HG02885 (cell line): ENCODE measurements around the gene TIMP4.

ENCODE experiments used
- ATAC-seq: cut with Tn5 transposase; IDR thresholded peaks from one replicate; pipeline ENCODE4 v1.9.1; 2021; ENCODE audit warnings: mild to moderate bottlenecking; ENCODE audit not compliant: unreplicated experiment, poor library complexity

TIMP4 gene

GRCh38 chr3:12150112-12150511, 8.6 kb downstream of the TIMP4 start:
- ATAC-seq, result no peak

GRCh38 chr3:12149029-12149428, 9.7 kb downstream of the TIMP4 start:
- ATAC-seq, result no peak

GRCh38 chr3:12148183-12148940, 10.3 kb downstream of the TIMP4 start:
- no peak for ATAC-seq

GRCh38 chr3:12147049-12147780, 11.5 kb downstream of the TIMP4 start:
- no peak for ATAC-seq

GRCh38 chr3:12143949-12144504, 14.7 kb downstream of the TIMP4 start:
- no peak for ATAC-seq

GRCh38 chr3:12142476-12142875, 16.2 kb downstream of the TIMP4 start:
- no peak for ATAC-seq

GRCh38 chr3:12141350-12141749, 17.4 kb downstream of the TIMP4 start:
- peak; percentile 53 for ATAC-seq

GRCh38 chr3:12139111-12139511, 19.6 kb downstream of the TIMP4 start:
- ATAC-seq, result no peak

- peak; percentile 51 for ATAC-seq
These were observed 20.7 kb downstream of the TIMP4 start for GRCh38 chr3:12138044-12138443.

GRCh38 chr3:12136371-12136770, 22.3 kb downstream of the TIMP4 start:
- no peak for ATAC-seq

GRCh38 chr3:12135029-12135657, 23.6 kb downstream of the TIMP4 start:
- ATAC-seq, result peak; percentile 90

GRCh38 chr3:12132881-12133280, 25.8 kb downstream of the TIMP4 start:
- ATAC-seq, result no peak

GRCh38 chr3:12131351-12132090, 27.2 kb downstream of the TIMP4 start:
- no peak for ATAC-seq

- no peak for ATAC-seq
These were observed 31.3 kb downstream of the TIMP4 start for GRCh38 chr3:12127391-12127790.

GRCh38 chr3:12125772-12126171, 32.9 kb downstream of the TIMP4 start:
- ATAC-seq, result no peak

GRCh38 chr3:12121466-12121865, 37.2 kb downstream of the TIMP4 start:
- ATAC-seq, result no peak

GRCh38 chr3:12120374-12121140, 38.2 kb downstream of the TIMP4 start:
- no peak for ATAC-seq

GRCh38 chr3:12117473-12117872, 41.2 kb downstream of the TIMP4 start:
- ATAC-seq, result no peak

- ATAC-seq, result no peak
These were observed 41.8 kb downstream of the TIMP4 start for GRCh38 chr3:12116870-12117269.

GRCh38 chr3:12115849-12116248, 42.9 kb downstream of the TIMP4 start:
- no peak for ATAC-seq
